22Rv1 (cell line): ENCODE data around the gene ARMC8.

ENCODE experiments used
- ZFX ChIP-seq: fragments of 450-650 bp; IDR thresholded peaks from 2 replicates; pipeline ENCODE4 v1.6.1; 2017; ENCODE audit warnings: antibody characterized with exemption, borderline replicate concordance
- TF ChIP-seq, protein P1 (sequence below): fragments of 450-650 bp; IDR thresholded peaks from 2 replicates; pipeline ENCODE4 v1.5.1; 2017; ENCODE audit warnings: mild to moderate bottlenecking

DNA sequence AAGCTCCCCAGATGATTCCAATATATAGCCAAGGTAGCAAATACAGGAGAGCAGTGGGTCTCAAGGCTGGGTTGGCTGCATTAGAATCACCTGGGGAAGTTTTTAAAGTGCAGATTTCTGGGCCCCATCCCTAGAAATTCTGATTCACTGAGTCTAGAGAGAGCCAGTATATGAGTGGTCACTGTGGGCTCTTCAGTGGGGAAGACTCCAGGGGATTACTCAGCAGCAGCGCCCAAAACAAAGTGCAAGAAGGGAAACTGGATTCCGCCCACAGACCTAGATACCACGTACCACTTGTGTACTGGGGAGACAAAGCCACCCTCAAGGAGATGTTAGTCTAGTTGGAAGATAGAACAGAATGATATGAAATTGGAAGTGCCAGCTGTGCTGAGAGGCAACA, 102.6 kb downstream of the ARMC8 start:
- TF ChIP-seq, protein P1, sequence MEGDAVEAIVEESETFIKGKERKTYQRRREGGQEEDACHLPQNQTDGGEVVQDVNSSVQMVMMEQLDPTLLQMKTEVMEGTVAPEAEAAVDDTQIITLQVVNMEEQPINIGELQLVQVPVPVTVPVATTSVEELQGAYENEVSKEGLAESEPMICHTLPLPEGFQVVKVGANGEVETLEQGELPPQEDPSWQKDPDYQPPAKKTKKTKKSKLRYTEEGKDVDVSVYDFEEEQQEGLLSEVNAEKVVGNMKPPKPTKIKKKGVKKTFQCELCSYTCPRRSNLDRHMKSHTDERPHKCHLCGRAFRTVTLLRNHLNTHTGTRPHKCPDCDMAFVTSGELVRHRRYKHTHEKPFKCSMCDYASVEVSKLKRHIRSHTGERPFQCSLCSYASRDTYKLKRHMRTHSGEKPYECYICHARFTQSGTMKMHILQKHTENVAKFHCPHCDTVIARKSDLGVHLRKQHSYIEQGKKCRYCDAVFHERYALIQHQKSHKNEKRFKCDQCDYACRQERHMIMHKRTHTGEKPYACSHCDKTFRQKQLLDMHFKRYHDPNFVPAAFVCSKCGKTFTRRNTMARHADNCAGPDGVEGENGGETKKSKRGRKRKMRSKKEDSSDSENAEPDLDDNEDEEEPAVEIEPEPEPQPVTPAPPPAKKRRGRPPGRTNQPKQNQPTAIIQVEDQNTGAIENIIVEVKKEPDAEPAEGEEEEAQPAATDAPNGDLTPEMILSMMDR, result no peak
- TF ChIP-seq ZFX, result no peak
